ENCODE data around the gene KLHDC7B.

KLHDC7B gene

GRCh38 chr22:50505776-50506610 lies 39.7 kb upstream of the KLHDC7B start:
- Histone ChIP-seq H3K9me2 (replicated peaks; ENCODE audit: control insufficient read depth, low read length) (no peaks in the 10 kb centered on the region), H3K4me2 (ENCODE audit: low read length) (peak overlapping the region; percentile 99), H3K4me3 (ENCODE audit: low read length) (peak overlapping the region; percentile 100), H3K27ac (ENCODE audit: low read depth, low read length) (no peak overlapping the region), H3K79me2 (ENCODE audit: control insufficient read depth, low read length) (peaks cover 58% of the 10 kb centered on the region), H3K9me3 (ENCODE audit: control insufficient read depth, insufficient read depth, low read length) (no peaks in the 10 kb centered on the region), H4K20me1 (ENCODE audit: control insufficient read depth, insufficient read depth, low read depth, low read length) (peaks cover 10% of the 10 kb centered on the region; the same call in 1 of the 2 replicates), H3K36me3 (ENCODE audit: control insufficient read depth, low read length) (peaks cover 48% of the 10 kb centered on the region), H3F3A (ENCODE audit: control insufficient read depth, insufficient read depth) (no peaks in the 10 kb centered on the region), H3K4me1 (ENCODE audit: control insufficient read depth, low read length) (peaks cover 19% of the 10 kb centered on the region), H3K27me3 (ENCODE audit: control insufficient read depth, low read length) (no peaks in the 10 kb centered on the region)
- TF ChIP-seq, protein P1, sequence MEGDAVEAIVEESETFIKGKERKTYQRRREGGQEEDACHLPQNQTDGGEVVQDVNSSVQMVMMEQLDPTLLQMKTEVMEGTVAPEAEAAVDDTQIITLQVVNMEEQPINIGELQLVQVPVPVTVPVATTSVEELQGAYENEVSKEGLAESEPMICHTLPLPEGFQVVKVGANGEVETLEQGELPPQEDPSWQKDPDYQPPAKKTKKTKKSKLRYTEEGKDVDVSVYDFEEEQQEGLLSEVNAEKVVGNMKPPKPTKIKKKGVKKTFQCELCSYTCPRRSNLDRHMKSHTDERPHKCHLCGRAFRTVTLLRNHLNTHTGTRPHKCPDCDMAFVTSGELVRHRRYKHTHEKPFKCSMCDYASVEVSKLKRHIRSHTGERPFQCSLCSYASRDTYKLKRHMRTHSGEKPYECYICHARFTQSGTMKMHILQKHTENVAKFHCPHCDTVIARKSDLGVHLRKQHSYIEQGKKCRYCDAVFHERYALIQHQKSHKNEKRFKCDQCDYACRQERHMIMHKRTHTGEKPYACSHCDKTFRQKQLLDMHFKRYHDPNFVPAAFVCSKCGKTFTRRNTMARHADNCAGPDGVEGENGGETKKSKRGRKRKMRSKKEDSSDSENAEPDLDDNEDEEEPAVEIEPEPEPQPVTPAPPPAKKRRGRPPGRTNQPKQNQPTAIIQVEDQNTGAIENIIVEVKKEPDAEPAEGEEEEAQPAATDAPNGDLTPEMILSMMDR (IDR thresholded peaks at IDR 0.05; ENCODE audit: low read depth, low read length, poor library complexity, severe bottlenecking), result no peak
- TF ChIP-seq EZH2phosphoT487 (IDR thresholded peaks at IDR 0.05; ENCODE audit: borderline replicate concordance, low read length), result no peak

DNA sequence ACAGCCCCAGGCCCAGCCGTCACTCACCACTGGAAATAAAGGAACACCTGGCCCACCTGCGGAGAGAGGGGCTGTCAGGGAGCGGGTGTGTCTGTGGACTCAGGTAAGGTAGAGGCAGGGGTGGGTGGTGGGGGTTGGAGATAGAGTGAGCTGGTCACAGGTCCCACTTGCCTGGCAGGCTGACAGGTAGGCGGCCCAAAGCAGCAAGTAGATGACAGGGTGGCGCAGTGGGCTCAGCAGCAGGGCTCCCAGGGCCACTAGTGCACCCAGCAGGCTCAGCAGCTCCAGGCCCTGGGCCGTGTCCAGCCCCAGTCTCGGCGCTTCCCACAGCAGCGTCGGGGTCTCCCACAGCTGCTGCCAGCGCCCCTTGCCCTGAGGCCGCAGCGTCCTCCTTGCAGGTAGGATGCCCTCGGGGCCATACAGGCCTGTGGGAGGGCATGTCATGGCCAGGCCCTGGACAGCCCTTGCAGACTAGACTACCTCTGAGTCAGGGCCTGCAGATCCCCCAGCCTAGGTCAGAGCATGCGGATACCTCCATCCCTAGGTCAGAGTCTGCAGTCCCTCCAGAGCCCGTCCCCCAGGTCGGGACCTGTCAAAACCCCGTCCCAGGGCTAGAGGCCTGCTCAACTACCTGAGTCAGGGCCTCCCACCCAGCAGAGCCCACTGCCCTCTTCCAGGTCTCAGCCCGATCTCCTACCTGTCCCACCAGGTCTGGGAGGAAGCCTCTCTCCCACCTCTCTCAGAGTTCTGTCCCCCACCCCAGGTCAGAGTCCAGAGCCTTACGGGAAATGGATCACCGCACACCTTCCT lies 38.9 kb upstream of the KLHDC7B start:
- H3K4me1 ChIP-seq (ENCODE audit: control insufficient read depth, low read length), result peaks cover 19% of the 10 kb centered on the region
- no peak for TF ChIP-seq EZH2phosphoT487 (IDR thresholded peaks at IDR 0.05; ENCODE audit: borderline replicate concordance, low read length)
- TF ChIP-seq, protein P1 (IDR thresholded peaks at IDR 0.05; ENCODE audit: low read depth, low read length, poor library complexity, severe bottlenecking), result no peak
- peak overlapping the region; percentile 99 for H3K4me2 ChIP-seq (ENCODE audit: low read length)

GRCh38 chr22:50507421-50507990 lies 38.2 kb upstream of the KLHDC7B start, which contains the start of gene LMF2:
Gene LMF2, minus strand, starts transcription at chr22:50507702. Its CDS starts 27 bp downstream, at chr22:50507675.
- Histone ChIP-seq H3K4me3 (ENCODE audit: low read length) (peak within 1 kb of the TSS; percentile 100), H3K9me3 (ENCODE audit: control insufficient read depth, insufficient read depth, low read length) (no peaks in the 10 kb centered on the region), H3K27me3 (ENCODE audit: control insufficient read depth, low read length) (no peaks in the 10 kb centered on the region), H3K9me2 (replicated peaks; ENCODE audit: control insufficient read depth, low read length) (no peaks in the 10 kb centered on the region), H3F3A (ENCODE audit: control insufficient read depth, insufficient read depth) (no peaks in the 10 kb centered on the region), H4K20me1 (ENCODE audit: control insufficient read depth, insufficient read depth, low read depth, low read length) (peaks cover 10% of the 10 kb centered on the region; the same call in 1 of the 2 replicates), H3K4me2 (ENCODE audit: low read length) (peak within 1 kb of the TSS; percentile 99), H3K4me1 (ENCODE audit: control insufficient read depth, low read length) (peaks cover 19% of the 10 kb centered on the region), H3K27ac (ENCODE audit: low read depth, low read length) (peak within 1 kb of the TSS; percentile 68), H3K79me2 (ENCODE audit: control insufficient read depth, low read length) (peaks cover 72% of the 10 kb centered on the region), H3K36me3 (ENCODE audit: control insufficient read depth, low read length) (peaks cover 55% of the 10 kb centered on the region)
- TF ChIP-seq EZH2phosphoT487 (IDR thresholded peaks at IDR 0.05; ENCODE audit: borderline replicate concordance, low read length), result no peak
- TF ChIP-seq, protein P1 (IDR thresholded peaks at IDR 0.05; ENCODE audit: low read depth, low read length, poor library complexity, severe bottlenecking), result no peak

More for the DNA sequence above, 38.9 kb upstream of the KLHDC7B start:
- H3K79me2 ChIP-seq (ENCODE audit: control insufficient read depth, low read length), result peaks cover 66% of the 10 kb centered on the region
- peaks cover 48% of the 10 kb centered on the region for H3K36me3 ChIP-seq (ENCODE audit: control insufficient read depth, low read length)
- H3K27me3 ChIP-seq (ENCODE audit: control insufficient read depth, low read length), result no peaks in the 10 kb centered on the region
- H3K9me3 ChIP-seq (ENCODE audit: control insufficient read depth, insufficient read depth, low read length), result no peaks in the 10 kb centered on the region
- H4K20me1 ChIP-seq (ENCODE audit: control insufficient read depth, insufficient read depth, low read depth, low read length), result peaks cover 10% of the 10 kb centered on the region; the same call in 1 of the 2 replicates
- H3K4me3 ChIP-seq (ENCODE audit: low read length), result peak overlapping the region; percentile 100
- H3F3A ChIP-seq (ENCODE audit: control insufficient read depth, insufficient read depth), result no peaks in the 10 kb centered on the region
- no peaks in the 10 kb centered on the region for H3K9me2 ChIP-seq (replicated peaks; ENCODE audit: control insufficient read depth, low read length)
- H3K27ac ChIP-seq (ENCODE audit: low read depth, low read length), result peak overlapping the region; percentile 68

All from DOHH2 (cell line).